ENCODE data around the gene GPATCH8.
"Not testable (repeated sequence)": the region's sequence is repeated elsewhere in the genome, so short reads cannot be mapped to it uniquely, and the experiment has no call there.

GPATCH8 gene

DNA sequence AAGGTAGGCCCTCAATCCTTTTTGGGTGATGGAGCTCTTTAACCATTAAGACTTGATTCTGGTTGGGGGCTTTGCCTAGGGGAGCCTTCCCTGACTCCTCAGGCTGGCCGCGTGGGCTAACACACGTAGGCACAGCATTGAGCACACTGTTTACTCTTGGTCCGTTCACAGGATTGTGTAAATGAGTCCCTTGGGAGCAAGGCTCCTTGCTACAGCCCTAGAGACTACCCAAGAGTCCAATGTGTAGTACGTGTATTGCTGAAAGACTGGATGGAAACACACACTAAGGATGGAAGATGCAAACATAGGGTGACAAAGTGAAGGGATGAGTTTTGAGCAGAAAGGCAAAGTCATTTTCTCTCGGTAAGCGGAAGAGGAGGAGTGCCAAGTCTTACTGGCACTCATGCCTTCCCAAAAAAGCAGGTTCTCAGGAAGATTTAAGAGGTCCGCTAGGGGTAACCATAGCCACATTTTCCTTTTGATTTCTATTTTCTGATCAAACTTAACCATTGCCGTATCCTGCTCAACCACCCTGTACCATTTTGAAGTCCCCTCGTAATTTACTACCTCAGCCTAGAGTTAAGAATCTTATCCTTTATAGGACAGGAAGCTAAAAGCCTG is 112.8 kb downstream of the GPATCH8 start:
- no peak for DNase-seq

DNA sequence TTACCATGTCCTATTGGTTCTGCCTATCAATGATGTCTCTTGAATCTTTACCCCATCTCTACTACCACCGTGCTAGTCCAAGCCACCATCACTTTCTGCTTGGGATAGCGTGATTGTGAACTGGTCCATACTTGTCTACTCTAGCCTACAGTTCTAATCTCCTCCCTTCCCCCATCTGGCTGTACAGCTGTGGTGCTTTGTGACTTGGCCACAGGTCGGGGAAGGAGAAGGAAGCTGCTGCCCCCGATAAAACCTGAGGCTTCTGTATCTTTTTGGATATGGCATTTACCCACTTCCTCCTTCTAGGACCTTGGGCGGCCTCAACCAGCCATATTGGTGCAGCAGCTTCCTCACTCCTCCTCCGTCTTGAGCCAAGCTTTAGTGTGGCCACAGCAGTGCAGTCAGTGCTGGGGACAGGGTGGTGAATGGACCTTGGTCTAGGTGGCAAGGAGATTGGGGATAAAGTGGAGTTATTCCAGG is 113.4 kb downstream of the GPATCH8 start:
- no peak for DNase-seq

DNA sequence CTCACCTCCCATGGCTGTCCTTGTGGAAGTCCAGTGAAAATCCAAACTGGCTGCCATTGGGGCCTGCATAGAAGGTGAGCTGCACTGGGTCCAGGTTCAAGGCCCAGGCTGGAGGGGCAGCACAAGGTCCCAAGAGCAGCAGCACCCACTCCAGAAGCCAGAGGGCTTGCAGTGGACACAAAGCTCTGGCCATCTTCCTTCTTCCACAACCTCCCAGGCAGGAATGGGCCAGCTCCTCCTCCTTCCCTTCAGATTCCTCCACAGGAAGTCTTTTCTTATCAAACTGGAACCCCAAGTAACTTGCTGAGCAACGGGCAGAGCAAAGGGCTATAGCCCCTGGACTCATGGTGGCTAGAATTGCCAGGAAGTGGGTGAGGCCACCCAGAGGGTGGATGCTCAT is 113.9 kb downstream of the GPATCH8 start, which contains the start of gene ITGA2B:
Gene ITGA2B (minus strand): TSS at position 369 of the 400 bp plus-strand sequence. CDS start 176 bp downstream, at position 193.
- no peak for DNase-seq

DNA sequence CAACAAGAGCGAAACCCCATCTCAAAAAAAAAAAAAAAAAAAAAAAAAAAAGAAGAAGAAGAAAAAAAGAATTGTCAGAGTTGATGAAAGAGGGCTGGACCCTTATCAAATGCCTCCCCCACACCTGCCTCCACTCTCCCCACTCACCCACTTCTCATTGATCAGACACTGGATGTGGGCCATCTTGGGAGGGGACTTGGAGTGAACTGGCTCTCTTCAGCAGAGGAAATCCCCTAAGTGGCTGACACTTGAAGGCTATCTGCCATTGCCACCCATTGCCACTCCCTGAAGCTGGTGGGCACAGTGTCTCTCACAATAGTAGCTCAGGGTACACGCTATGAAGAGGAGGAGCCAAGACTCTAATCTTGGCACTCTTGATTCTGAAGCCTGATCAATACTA is 115.4 kb downstream of the GPATCH8 start:
- DNase-seq: no peak

DNA sequence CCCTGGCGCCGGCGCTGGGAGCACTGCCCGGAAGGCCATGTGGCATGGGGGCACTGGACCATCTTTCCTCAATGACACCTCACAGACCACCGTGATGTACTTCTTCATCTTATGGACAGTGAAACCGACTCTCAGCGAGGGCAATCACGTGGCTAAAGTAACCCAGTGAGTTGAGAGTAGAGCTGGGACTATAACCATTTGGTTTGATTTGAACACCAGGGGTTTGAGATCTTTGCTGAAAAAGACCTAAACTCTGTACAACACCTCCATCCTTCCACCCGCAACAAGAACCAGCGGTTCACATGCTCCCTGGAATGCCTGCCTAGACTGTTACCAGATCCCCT is 117.1 kb downstream of the GPATCH8 start:
- DNase-seq: no peak

DNA sequence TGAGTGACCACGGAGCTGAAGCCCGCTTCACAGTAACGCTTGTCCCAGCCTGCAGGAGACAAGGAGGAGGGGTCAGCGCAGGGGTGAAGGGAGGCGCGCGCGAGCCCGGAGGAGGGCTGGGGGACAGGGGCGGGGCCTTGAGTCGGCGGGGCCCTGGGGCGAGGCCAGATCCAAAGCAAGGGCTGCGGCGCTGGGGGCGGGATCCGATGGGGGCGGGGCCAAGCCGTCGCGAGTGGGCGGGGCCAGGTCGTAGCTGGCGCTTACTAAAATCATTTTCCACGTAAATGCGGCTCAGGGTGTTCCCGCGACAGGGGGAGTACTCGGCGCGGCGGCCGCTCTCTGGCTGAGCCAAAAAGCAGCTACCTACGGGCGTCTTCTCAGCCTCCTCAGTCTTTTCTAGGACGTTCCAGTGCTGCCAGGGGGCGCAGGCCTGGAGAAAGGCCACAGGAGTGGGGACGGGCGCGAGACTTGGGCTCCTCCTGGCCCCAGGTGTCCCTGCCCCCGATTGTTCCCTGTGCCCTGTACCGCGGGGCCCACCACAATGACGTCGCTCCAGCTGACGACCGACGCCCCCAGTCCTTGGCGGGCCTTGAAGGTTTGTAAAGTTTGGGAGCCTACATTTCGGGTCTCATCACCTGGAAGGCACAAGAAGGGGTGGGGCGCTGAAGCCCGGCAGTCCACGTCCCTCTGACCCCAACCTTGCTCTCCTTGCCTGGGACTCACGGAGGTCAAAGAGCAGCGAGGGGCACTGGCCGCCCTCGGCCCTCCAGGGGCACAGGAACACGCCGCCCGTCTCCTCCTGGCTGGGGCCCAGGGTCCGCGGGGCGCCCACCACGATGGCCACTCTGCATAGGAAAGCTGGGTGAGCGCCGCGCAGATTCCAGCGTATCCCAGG is 117.7 kb downstream of the GPATCH8 start:
- DNase-seq: peak; percentile 90

DNA sequence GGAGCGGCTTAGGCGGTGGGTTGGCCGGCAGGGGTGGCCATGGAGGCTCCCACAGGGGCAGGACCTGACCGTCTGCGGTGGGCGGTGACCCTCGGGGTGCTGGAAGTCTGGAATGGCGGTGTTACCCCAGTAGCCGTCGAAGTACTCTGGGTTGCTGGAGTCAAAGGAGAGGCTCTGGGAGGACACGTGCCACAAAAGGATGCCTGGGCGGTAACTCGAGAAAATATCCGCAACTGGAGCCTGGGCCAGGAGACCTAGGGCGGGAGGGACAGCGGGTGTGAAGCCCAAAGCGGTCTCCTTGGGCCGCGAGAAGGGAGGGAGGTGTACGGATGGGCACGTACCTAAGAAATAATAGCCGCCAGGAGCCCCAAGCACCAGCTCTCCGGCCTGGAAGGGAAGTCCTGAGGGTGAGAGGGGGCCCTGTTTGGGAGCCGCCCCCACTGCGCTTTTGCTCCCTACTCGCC is 118.4 kb downstream of the GPATCH8 start:
- DNase-seq: no peak

DNA sequence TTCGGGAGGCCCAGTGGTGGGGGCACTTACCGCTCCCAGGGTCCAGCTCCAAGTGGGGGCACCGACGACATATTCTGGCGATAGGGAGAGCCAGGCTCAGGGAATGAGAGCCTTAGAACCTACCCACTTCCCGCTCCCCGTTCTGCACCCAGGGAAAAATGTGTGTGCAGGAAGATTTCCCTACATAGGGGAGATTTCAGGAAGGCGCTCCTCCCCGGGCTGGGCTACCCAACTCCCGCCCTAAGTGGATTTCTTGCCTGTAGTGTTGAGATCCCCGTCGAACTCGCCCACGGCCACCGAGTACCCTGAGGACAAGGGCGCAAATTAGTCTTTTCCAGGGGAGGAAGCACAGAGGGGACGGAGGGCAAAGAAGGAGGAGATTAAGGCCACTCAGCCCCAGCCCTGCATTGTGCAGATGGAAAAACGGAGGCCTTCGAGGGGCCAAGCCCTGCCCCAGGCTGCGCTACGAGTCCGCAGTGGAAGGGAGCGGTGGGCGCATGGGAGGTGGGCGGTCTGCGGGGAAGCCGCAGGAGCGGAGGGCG is 118.9 kb downstream of the GPATCH8 start:
- DNase-seq: no peak

DNA sequence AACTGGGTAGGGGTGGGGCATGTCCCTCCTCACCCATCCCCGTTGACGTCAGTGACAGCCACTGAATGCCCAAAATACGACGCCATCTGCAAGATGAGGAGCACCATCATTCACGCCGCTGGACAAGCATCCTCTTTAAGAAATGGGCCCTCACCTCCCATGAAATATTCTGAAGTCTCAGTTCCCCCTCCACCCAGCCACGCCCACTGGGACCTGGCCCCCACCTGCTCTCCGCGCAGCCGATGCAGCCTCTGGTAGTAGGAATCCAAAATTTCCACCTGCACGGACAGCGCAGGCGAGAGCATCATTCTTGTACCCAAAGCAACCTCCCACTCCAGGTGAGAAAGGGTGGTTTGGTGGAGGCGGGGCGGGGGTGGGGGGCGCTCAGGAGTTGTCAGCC is 119.3 kb downstream of the GPATCH8 start:
- DNase-seq: no peak

DNA sequence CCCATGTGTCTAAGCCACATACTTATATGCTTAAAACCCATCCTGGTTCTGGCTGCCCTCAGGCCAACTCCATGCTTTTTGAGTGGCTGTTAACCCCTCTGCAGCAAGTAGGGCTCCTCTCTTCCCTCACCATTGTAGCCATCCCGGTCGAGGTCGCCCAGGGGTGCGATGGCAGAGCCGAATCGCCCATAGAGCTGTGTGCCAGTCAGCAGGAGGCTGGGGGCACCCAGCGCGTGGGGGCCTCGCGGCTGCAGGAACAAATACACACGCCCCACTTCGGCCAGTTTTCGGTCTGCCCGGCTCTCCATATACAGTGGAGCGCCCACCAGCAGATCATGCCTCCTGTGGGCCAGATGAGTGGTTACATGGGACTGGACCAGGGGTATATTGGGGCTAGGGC is 119.8 kb downstream of the GPATCH8 start:
- no peak for DNase-seq

DNA sequence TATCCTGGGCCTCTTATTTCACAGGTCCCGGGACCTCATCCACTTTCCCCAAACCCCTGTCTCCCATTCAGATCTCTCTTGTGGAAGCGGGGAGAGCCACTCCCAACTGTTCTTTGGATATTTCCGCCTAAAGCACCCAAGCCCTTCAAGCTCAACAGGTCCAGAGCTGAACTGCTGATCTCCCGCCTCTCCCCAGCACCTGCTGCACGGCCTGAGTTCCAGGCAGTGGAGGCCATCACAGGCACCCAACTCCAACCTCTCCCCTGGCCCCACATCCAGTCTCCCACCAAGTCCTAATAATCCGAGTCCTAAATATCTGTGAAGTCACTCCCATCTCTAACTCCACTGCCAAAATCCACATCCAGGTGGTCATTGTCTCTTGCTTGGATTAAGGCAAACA is 120.3 kb downstream of the GPATCH8 start:
- no peak for DNase-seq

DNA sequence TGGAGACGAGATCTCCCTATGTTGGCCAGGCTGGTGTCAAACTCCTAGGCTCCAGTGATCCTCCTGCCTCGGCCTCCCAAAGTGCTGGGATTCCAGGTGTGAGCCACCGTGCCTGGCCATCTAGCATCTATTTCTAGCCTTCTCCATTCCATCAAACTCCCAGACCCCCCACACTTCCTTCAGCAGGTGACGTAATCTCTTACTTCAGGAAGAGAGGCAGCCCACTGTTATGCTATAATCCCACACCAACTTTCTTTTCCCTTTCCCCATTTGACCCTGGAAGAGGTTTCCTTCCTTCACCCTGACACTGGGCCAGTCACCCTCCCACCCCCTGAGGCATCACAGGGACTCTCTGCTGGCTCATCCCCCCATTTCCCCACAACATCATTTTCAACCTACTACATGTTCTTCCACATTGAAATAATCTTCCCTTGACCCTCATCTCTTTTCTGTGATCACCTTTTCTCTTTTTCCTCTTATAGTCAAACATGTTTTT is 121.3 kb downstream of the GPATCH8 start:
- DNase-seq: no peak

DNA sequence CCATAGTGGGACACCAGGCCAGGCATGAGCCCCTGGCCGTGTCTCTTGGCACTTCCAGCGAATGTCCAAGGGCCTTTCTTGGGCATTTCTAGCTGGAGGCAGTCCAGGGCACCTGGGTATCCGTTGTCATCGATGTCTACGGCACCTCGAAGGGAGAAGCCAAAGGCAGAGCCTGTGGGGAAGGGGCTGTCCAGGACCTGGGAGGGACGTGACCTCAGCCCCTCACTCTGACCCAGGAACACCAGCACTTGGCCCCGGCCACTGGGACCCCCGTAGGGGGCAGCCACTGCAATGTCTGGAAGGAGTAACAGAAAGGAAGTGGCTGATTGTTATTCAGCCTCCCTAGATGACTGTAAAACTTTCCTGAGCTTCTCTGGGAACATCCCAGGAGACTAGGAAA is 122.4 kb downstream of the GPATCH8 start:
- DNase-seq: no peak

DNA sequence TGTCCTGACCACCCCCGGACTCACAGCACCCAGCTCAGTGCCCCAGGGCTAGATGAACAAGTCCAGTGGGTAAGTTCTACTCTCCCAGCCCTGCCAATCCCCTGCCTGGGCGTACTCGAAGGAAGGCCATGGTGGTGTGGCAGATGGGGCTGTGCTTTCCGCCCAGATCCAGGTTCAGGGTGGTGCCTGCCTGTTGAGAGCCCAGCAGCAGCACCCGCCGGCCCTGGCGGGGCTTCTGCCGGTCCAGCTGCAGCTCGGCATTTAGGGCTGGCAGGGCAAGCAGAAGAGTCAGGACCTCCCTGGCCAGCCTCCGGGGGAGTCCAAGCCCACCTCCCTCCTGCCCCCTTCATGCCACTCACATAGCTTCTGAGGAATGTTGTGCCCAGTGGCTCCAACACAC is 123.3 kb downstream of the GPATCH8 start:
- no peak for DNase-seq

DNA sequence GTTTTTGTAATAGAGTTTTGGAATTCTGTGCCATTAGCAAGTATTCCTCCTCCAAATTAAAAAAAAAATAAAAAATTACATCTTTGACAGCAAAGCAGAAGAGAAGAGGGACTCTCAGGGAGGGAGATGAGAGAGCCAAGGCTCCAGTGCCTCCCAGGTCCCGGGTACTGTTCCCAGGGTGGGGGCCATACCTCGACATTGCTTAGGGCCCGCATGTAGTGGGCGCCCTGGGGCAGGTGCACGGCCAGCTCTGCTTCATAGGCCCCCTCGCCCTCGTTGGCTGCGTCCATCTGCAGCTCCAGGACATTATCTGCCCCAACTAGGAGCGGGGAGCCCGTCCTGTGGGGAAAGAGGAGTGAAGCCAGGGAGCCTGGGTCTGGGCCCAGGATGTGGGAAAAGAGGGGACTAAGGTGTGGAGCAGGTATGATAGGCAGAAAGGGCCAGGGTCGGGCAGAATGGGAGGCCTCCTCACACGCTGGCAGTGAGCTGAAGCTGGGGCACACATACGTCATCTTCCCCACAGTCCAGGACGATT is 125.0 kb downstream of the GPATCH8 start:
- no peak for DNase-seq

DNA sequence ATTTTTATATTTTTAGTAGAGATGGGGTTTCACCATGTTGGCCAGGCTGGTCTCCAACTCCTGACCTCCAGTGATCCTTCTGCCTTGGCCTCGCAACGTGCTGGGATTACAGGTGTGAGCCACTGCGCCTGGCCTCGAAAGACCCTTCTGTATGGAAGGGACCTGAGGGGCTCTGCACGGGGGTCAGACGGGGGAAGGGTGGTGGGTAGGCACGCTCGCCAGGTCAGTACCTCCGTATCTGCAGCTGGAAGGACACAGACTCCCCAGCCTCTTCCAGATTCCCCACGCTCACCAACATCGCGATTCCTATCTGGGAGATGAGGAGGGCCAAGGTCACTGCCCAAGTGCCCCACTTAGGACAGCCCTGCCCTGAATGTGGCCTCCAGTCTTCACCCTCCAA is 126.4 kb downstream of the GPATCH8 start:
- no peak for DNase-seq

DNA sequence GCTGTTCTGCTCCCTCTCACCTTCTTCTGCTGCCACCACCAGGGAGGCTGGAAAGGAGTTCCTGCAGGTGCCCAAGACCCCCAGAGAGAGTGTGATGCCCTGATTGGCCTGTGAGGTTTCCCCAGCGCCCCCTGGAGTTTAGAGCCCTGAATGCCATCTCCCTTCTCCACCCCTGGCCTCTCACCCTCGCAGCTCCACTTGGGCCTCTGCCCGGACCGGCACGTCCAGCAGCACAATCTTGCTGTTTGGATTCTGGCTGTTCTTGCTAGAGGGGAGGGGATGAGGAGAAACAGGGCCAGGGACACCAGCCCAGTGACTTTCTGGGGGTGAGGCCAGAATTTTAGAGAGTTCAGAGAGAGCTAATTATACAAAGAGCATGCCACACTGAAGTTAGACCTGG is 127.1 kb downstream of the GPATCH8 start:
- peak; percentile 38 for DNase-seq

DNA sequence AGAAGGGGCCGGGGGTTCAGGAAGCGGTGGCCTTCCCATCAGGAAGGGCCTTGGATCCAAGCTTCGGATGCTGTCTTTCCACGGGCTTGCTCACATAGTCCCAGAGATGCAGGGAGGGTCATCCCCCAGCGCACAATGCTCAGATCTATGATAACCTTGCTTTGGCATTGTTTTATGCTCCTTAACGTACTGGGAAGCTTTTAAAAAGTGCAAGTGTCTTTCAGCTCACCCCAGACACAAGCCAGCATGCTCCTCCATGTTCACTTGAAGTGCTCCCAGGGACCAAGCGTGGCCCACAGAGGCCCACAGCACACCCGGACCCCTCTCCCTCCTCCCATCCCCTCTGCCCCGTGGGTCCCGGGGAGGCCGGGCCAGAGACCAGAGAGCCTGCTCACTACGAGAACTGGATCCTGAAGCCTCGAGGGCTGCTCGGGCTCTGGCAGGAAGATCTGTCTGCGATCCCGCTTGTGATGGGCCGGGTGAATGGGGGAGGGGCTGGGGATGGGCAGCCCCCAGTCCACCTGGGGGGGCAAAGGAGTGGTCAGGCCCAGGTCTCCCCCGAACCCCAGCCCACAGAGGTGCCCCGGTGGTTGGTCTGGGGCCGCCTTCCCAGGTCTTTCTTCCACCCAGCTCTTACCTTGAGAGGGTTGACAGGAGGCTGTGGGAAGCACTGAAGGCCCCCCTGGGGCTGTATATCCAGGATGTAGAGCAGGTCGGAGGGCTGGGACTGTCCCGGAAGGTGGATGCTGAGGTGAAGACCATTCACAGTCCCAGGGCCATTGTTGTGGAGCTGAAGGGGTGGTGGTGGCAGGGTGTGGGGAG is 127.8 kb downstream of the GPATCH8 start:
- DNase-seq: no peak

DNA sequence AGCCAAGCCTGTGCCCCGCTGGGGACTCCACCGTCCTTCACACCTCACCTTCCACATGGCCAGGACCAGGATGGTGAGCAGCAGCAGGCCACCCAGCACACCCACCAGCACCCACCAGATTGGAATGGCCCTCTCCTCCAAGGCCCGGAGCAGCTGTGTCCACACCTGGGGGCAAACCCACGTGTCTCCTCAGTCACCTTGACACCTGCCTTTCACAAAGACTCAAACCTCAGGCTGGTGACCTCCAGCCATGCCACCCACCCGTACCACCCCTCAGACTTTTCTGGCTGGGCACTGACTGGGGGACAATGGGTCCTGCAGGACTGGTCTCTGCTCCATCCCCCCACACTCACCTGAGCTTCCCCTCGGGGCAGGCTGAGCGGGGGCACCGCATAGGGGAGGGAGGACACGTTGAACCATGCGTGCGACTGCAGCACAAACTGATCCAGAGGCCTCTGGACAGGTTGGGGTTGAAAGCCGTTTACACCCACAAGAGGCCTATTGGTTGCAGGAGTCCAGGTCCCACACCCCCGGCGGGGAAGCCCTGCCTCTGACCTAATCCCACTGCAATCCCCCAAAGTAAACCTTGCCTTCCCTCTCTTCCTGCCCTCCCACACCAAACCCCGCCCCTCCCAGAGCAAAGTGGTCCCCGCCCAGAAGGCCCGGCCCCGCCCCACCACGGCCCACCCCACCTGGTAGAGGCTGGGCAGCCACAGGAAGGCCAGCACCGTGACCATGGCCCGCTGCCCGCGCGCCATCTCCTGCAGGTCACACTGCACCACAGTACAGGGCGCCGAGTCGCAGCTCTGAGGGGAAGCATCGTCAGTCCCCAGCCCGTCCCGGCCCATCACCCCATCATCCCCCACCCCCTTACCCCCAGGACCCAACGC is 128.7 kb downstream of the GPATCH8 start:
- no peak for DNase-seq

DNA sequence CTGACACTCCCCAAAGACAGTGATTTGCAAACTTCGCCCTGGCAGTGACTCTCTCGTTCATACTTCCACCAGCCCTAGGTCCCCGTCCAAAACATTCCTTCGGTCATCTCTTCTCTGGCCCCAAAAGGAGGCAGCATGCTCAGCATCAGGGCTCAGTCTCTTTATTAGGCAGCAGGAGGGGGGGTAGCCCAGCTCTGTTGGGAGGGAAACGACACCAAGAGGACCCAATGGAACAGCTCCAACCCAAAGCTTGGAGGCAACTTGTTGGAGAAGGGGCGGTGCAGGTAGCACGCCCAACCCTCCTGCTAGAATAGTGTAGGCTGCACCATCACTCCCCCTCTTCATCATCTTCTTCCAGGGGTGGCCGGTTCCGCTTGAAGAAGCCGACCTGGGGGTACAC is 131.2 kb downstream of the GPATCH8 start:
- no peak for DNase-seq

DNA sequence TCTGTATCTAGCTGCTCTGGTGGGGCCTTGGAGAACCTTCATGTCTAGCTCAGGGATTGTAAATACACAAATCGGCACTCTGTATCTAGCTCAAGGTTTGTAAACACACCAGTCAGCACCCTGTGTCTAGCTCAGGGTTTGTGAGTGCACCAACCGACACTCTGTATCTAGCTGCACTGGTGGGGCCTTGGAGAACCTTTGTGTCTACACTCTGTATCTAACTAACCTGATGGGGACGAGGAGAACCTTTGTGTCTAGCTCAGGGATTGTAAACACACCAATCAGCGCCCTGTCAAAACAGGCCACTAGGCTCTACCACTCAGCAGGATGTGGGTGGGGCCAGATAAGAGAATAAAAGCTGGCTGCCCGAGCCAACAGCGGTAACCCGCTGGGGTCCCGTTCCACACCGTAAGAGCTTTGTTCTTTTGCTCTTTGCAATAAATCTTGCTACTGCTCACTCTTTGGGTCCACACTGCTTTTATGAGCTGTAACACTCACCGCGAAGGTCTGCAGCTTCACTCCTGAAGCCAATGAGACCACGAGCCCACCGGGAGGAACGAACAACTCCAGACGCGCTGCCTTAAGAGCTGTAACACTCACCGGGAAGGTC is 133.7 kb downstream of the GPATCH8 start:
- DNase-seq: not testable (repeated sequence)

All from activated CD4-positive, alpha-beta T cell treated with anti-CD3 and anti-CD28 coated beads, Interleukin-2, Interleukin-6, amounts not matched to agents 100 ng/mL and 50 ng/mL, durations not matched to agents 16 hours and 8 hours (primary cell).